Muscle of back (tissue), 13 donors: ENCODE results near the gene MICU1. TPM values are rescaled to one million over a fixed set of nuclear protein-coding genes. Genes with fewer than 3 reads are reported as not detected.
"Not testable (repeated sequence)": the region's sequence is repeated elsewhere in the genome, so short reads cannot be mapped to it uniquely, and the experiment has no call there.

Experiments
- DNase-seq, 3 donors: peaks; one replicate each; pipeline versions ENCODE4 v3.0.0 to v3.0.0-alpha.2; 2013
- long read RNA-seq, 9 donors: transcript quantifications; one replicate each; lab custom pipeline, GENCODE V29; 2026
- polyA plus RNA-seq, 10 donors: library from polyadenylated mRNA; unstranded; fragments of 120-200 nt; gene quantifications; one replicate each; pipeline ENCODE4 v1.2.1, GENCODE V29; 2013; ENCODE audit not compliant: insufficient read length in 10 of 10

The MICU1 gene, protein sequence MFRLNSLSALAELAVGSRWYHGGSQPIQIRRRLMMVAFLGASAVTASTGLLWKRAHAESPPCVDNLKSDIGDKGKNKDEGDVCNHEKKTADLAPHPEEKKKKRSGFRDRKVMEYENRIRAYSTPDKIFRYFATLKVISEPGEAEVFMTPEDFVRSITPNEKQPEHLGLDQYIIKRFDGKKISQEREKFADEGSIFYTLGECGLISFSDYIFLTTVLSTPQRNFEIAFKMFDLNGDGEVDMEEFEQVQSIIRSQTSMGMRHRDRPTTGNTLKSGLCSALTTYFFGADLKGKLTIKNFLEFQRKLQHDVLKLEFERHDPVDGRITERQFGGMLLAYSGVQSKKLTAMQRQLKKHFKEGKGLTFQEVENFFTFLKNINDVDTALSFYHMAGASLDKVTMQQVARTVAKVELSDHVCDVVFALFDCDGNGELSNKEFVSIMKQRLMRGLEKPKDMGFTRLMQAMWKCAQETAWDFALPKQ
- 100 to 1,000 TPM in 3 of 10 donors, 10 to 100 TPM in 7; 67.4 to 117 (median 87.1) TPM for polyA plus RNA-seq
- long read RNA-seq, donor 1, transcript MICU1-201 (12 exons, 2,383 nt): major isoform, 6 of 26 reads
- long read RNA-seq, donor 1, transcript MICU1-208 (3 exons, 580 nt): minor isoform, 5 of 26 reads
- long read RNA-seq, donor 1, partial matches to known transcripts: 7 of 26 reads
- long read RNA-seq, donor 1, other reads (novel, unspliced or antisense): 8 of 26 reads
- long read RNA-seq, donor 2, transcript MICU1-208 (3 exons, 580 nt): major isoform, 11 of 21 reads
- long read RNA-seq, donor 2, partial matches to known transcripts: 0 of 21 reads
- long read RNA-seq, donor 2, other reads (novel, unspliced or antisense): 7 of 21 reads
- long read RNA-seq, donor 3: 0 reads
- long read RNA-seq, donor 4, transcript MICU1-208 (3 exons, 580 nt): minor isoform, 6 of 20 reads
- long read RNA-seq, donor 4, transcript MICU1-201 (12 exons, 2,383 nt): major isoform, 9 of 20 reads
- long read RNA-seq, donor 4, partial matches to known transcripts: 0 of 20 reads
- long read RNA-seq, donor 4, other reads (novel, unspliced or antisense): 5 of 20 reads
- long read RNA-seq, donor 5, transcript MICU1-201 (12 exons, 2,383 nt): major isoform, 6 of 21 reads
- long read RNA-seq, donor 5, transcript MICU1-208 (3 exons, 580 nt): minor isoform, 5 of 21 reads
- long read RNA-seq, donor 5, partial matches to known transcripts: 0 of 21 reads
- long read RNA-seq, donor 5, other reads (novel, unspliced or antisense): 10 of 21 reads
- long read RNA-seq, donor 6, transcript MICU1-208 (3 exons, 580 nt): minor isoform, 6 of 37 reads
- long read RNA-seq, donor 6, transcript MICU1-201 (12 exons, 2,383 nt): major isoform, 11 of 37 reads
- long read RNA-seq, donor 6, partial matches to known transcripts: 8 of 37 reads
- long read RNA-seq, donor 6, other reads (novel, unspliced or antisense): 12 of 37 reads
- long read RNA-seq, donor 7, transcript MICU1-201 (12 exons, 2,383 nt): major isoform, 12 of 27 reads
- long read RNA-seq, donor 7, partial matches to known transcripts: 6 of 27 reads
- long read RNA-seq, donor 7, other reads (novel, unspliced or antisense): 7 of 27 reads
- long read RNA-seq, donor 8, transcript MICU1-201 (12 exons, 2,383 nt): major isoform, 6 of 16 reads
- long read RNA-seq, donor 8, partial matches to known transcripts: 9 of 16 reads
- long read RNA-seq, donor 8, other reads (novel, unspliced or antisense): 0 of 16 reads
- long read RNA-seq, donor 9, partial matches to known transcripts: 0 of 2 reads
- long read RNA-seq, donor 9, other reads (novel, unspliced or antisense): 0 of 2 reads

GRCh38 chr10:72625608-72626443, at the start of gene MICU1:
Gene MICU1, minus strand, starts transcription at chr10:72626079. Its CDS starts 59,286 bp downstream, at chr10:72566793.
- peak; percentile 95 to 98 (median 97) for DNase-seq

- DNase-seq: not testable (repeated sequence)
Measured at GRCh38 chr10:72674174-72674573, 48.3 kb upstream of the MICU1 start.

- no peak for DNase-seq
Measured at GRCh38 chr10:72673280-72673679, 47.4 kb upstream of the MICU1 start.

DNA sequence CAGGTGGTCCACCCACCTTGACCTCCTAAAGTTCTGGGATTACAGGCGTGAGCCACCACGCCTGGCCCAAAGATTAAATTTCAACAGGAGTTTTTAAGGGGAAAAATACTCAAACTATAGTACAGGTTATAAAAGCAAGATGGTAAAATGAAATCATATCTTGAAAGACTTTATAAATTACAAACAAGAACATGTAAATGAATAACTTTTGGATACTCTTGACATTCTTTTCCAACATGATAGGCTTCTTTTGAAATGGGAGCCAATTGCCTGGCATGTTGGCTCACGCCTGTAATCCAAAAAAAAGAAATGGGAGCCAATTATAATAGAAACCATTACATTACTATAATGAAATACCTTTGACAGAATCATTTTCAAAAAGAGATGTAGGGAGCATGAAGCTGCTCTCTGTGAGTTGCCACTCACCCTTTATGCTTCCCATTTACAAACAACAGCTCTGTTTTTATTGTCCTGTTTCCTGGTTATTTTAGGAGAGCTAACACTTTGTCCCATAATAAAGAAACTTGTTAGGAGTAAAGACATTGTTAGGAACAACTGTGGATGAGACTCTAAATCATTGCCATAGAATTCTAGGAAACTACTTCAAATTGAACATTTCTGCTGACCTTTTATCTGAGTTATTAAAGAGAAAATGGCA, 41.5 kb upstream of the MICU1 start:
- DNase-seq: no peak

DNA sequence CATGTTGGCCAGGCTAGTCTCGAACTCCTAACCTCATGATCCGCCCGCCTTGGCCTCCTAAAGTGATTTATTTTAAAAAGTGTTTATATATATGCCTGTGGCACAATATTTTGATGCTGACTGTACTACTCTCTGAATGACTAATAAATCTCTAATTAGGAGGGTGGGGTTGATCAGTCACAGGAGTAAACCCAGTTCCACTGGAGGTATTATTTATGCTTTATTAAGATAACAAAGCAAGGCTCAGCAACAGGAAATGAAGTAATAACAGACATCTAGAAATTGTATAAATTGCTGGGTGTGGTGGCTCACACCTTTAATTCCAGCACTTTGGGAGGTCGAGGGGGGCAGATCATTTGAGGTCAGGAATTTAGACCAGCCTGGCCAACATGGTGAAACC, 40.0 kb upstream of the MICU1 start:
- DNase-seq: no peak

GRCh38 chr10:72663971-72664370, 38.1 kb upstream of the MICU1 start:
- DNase-seq: no peak

DNA sequence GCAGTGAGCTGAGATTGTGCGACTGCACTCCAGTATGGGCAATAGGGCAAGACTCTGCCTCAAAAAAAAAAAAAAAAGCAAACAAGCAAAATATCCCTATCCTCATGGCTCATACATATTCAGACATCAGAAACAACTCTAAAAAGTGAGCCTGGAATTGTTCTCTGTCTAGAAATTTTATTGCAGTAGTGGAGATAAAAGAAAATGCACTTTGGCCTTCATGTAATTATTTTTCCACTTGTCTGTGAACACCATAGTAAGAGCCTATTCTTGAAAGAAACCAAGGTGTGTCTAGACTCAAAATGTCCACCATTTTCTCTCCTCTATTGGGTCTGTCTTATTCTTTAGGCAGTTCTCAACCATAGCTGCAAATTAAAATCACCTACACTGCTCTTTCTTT, 35.6 kb upstream of the MICU1 start:
- no peak for DNase-seq

- no peak for DNase-seq
Measured at GRCh38 chr10:72660220-72660619, 34.3 kb upstream of the MICU1 start.

DNA sequence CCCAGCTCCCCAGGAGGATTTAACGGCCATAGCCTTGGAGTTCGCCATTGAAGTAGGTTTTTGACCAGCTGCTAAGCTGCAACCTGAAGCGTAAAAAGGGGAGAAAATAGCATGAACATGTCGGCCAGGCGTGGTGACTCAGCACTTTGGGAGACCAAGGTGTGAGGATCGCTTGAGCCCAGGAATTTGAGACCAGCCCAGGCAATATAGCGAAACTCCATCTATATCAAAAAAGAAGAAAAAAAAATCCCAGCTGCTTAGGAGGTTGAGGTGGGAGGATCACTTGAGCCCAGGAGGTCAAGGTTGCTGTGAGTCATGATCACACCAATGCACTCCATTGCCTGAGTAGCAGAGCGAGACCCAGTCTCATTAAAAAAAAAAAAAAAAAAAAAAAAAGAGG, 33.8 kb upstream of the MICU1 start:
- no peak for DNase-seq

GRCh38 chr10:72658696-72659400, 33.0 kb upstream of the MICU1 start:
- no peak for DNase-seq

GRCh38 chr10:72654720-72655119, 28.8 kb upstream of the MICU1 start:
- DNase-seq: no peak

DNA sequence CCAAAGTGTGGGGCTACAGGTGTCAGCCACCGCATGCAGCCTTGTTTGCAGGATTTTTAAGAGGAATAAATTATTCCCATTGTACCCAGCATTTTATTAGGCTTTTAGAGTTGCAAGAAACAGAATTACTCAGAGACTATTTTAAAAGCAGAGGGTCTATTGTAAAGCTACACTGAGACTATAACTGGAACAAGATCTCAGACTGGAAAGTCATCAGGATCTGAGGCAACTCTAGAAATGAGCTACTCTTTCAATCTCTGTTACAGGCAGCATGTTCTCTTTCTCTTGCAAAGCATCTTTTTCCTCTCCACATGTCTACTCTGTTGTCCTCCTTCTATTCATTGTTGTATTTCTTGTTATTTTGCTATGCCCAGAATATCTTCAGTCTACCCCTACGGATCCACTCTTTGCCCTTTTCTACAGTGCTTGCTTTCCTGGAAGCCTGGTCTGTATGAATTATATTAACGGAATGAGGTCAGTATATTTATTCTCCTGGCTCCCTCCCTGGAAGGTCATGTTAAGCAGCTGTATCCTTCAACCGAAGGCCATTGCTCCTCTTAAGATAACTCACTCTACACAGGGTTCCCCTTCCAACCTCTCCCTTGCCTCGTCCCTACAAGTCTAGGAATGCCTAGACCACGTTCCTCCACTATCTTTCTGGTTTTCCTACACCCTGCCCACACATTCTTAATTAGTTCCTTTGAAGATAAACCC, 27.7 kb upstream of the MICU1 start:
- no peak for DNase-seq

DNA sequence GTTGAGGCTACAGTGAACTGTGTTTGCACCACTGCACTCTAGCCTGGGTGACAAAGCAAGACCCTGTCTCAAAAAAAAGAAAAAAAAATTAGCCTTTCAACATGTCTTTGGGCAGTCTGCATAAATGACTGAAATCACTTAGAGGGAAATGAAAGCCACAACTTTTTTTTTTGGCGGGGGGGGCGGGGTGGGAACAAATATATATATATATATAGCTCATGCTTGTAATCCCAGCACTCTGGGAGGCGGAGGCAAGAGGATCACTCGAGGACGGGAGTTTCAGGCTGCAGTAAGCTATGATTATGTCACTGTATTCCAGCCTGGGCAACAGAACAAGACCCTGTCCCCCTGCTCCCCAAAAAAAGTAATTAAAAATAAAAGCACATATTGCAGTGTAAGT, 23.4 kb upstream of the MICU1 start:
- DNase-seq: no peak

DNA sequence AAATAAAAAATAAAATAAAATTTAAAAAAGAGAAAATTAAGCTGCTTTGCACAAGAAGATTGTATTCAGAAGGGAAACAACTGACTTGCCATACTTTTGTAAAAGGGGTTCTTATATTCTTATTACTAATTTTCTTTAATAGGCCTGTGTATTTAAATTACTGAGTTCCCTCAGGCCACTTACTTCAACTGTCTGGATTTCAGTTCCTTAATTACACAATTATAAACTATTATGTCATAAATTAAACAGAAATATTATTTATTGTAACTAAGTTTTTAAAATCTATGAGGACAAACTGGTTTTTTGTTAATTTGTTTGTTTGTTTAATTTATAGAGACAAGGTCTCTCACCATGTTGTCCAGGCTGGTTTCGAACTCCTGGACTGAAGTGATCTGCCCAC, 22.4 kb upstream of the MICU1 start:
- no peak for DNase-seq

GRCh38 chr10:72646971-72647370, 21.1 kb upstream of the MICU1 start:
- DNase-seq: not testable (repeated sequence)

DNA sequence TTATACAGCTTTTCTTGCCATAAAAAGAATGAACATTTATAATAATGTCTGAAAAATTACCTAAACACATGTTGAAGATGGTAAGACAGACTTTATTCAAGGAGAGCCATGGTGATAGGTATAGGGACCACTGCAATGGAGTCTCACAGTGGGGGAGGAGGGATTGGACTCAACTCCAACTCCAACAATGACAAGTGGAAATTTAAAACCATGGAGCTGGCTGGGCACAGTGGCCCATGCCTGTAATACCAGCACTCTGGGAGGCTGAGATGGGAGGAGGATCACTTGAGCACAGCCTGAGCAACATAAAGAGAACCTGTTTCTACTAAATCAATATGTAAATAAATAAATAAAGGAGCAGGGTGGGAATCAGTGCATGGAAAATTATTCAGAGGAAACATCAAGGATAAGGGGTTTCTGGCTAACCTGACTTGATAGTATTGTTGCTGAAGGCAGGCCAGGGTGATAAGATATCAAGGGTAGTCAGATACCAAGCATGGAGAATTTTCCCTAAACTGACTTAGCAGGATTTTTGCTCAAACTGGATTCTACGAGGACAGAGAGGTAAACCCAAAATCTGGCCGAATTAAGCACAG, 19.5 kb upstream of the MICU1 start:
- no peak for DNase-seq

- DNase-seq: no peak
Measured at GRCh38 chr10:72642318-72642717, 16.4 kb upstream of the MICU1 start.
